Stimulated activated CD4-positive, alpha-beta T cell treated with anti-CD3 and anti-CD28 coated beads, TNF-alpha, amount 100 ng/mL, for 1 hour (primary cell): ENCODE data around the gene ZEB2.

Experiments
- DNase-seq, 3 donors: peaks; one replicate each; pipeline ENCODE4 v3.0.0-alpha.2; 2020; ENCODE audit warnings: low read depth in 3 of 3, low spot score in 1 of 3

ZEB2 gene

DNA sequence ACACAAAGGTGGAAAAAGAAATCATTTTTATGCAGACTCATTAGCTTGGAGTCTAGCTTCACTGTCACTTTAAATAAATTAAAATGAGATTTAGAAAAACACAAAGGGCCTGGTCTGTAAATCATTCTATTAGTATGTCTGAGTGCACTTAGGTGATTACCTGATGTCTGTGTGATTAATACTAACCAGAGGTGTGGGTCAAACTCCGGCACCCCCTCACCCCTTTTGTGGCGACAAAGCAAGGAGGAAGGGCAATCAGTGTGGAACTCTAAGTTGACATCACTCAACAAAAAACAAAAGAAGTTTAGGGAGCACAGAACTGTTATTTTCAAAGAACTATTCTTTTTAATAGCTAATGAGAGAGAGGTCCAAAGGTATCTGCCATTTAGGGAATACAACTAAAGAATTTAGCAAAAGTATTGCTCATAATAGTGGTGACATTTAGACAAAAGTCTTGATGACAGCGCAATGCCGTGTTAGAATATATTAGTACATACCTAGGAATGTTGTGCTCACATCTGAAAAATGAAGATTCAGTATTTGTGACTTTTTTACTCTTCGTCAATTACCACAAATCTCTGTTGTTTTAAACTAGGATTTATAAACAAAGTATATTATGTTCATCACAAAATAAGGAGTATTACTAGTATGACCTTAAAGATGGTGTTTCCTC lies 66.3 kb downstream of the ZEB2 start:
- no peak for DNase-seq

DNA sequence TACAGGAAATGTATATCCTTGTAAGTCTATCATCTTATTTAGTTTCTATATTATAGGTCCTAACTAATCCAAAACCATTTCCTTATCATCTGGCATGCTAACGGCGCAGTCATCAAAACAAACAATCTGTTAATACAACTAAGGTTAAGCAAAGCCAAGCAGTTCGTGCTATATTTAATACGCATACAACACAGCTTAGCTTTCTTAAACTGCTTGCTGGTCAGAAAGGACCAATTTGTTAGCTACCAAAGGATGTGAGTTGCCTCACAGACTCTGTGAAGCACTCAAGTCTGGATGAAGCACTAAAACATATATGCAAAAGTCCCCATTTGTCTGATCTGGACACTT lies 67.0 kb downstream of the ZEB2 start:
- no peak for DNase-seq

DNA sequence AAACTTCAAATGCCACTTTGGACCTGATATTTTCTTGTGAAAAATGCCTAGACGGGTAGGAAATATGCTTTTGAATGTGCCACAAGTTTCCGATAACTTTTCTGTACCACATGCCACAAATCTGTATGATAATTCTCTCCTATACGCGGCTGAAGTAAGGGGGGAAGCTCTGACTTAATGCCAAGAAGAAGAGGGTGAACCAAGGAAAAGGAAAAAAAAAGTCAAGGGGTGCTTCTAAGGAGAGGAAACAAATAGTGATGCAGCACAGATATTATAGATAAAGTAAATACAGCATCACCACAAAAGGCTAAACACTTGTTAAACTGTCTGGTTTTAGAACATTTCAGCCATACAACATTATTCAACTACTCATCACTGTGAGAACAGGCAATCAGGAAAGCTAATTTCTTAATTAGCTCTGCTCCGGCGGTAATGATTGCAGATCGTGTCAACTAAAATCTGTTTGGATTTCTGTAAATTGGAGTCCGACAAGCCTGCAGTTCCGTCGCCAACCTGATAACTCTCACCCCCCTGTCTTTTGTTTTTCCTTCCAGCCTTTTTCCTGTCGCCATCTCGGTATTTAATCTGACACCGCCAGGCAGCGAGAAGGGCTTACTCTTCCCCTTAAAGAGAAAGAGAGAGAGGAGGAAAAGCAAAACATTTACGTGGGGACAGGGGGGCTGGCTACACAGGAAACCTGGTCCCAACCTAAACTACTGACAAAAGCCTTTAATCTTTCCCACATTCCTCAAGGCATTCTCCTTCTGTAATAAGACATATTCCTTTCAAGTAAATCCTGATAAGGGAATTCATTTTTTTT lies 67.5 kb downstream of the ZEB2 start:
- DNase-seq, result no peak

DNA sequence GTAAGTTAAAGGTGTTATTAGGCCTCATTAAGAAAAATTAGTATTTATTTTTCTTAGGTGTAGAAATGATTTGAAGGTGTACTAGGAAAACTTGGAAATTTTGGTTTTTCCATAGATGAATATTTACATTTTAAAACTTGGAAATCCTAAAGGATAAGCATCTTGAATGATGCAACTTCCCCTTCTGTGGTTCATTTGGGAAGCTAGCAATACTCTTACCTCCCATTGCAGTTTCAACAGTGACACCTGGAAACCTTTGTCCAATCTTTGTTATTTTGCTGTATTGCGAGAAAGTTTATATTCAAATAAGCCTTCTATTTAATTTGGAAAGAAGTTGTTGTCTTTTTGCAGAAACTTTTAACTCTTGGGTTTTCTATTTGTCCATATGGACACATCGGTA lies 68.5 kb downstream of the ZEB2 start:
- DNase-seq, result no peak

DNA sequence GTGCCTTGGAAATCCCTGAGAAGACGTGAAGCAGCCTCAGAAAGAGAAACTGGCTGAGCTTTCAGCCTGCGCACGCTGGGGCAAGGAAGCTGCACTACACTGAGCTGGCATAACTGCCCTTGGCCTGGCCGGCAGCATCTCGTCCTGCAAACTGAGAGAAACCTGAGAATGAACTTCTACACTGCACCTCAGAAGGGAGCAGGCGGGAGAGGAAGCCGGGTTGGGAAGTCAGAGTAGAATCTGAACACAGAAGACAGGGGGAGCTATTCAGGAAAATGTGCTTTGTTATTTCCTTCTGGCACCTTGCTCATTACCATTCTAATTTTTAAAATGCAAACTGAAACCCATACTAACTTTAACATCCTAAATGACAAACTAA lies 70.9 kb downstream of the ZEB2 start:
- DNase-seq, result no peak

DNA sequence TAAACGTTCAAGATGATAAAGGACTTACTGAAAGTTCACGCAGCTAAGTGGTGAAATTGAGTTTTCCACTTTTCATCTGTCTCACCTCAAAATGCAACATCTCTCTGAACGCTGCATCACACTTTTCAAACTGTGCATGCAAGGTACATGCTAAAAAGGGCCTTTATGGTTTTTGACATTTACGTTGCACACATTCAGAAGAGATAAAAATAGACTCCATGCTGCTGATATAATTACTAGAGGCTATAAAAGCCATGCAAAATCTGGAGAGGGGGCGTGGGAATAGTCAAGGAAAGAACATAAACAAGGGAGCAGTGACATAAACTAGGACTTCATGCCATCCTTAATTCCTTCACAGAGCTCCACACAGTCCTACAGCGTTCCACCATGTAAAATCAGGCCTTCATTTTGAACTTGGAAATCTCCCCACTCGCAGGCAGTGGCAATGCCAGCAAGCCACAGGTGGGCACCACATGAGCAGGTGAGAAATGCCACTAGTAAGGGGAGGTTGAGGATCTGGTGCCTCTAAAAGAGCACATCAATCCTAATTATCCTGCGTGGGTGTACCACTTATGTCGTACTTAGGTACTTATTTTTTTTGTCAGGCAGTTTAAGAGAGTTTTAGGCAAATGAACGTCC lies 71.4 kb downstream of the ZEB2 start:
- DNase-seq, result no peak

DNA sequence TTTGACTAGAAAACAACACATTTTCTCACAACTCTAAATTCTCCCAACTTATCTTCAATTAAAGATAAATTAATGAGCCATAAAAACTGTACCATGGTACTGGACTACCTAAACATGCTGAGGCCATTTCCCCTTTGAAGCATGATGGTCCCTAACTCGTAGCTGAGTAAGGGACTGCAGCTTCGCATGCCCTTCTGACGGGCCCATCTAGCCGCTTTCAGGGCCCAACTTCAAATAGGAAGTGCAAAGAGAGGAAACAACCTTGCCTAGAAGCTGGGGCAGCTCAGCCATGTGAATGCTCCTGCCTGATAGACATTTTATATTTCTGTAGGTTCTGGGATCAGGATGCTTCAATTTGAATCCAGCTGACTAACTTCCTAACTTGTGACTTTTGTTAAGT lies 72.4 kb downstream of the ZEB2 start:
- no peak for DNase-seq

DNA sequence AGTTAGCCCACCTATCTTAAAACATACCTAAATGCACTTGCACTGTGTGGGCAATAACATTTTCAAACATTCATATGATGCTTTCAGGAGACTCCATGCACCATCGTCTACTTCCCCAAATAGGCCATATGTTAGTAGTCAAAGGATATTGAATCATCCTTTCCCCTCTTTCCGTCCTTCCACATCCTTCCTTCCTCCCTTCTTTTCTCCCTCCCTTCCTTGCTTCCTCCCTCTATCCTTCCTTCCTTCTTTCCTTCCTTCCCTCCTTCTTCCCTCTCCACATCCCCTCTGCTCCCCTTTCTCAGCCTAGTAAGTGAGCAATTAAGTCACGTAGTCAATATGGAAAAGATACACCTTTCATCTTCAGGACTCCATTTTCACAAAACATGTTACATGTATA lies 73.8 kb downstream of the ZEB2 start:
- DNase-seq, result no peak

DNA sequence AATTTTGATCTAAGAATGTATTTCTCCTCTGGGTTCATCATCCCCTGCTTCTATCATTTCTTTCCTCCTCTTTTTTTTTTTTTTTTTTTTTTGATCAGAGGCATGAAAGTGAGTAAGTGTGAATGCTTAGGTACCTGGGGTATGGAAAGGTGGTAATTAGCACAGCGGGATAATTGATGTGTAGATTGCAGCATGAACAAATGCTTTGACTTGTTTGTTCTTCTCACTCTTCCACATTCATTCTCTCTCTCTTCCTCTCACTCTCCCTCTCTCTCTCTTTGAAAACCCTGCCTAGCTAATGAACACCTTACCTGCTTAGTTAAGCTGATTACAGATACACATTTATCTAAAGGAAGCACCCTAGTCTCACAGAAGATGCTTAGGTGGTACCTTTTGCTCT lies 74.7 kb downstream of the ZEB2 start:
- no peak for DNase-seq

DNA sequence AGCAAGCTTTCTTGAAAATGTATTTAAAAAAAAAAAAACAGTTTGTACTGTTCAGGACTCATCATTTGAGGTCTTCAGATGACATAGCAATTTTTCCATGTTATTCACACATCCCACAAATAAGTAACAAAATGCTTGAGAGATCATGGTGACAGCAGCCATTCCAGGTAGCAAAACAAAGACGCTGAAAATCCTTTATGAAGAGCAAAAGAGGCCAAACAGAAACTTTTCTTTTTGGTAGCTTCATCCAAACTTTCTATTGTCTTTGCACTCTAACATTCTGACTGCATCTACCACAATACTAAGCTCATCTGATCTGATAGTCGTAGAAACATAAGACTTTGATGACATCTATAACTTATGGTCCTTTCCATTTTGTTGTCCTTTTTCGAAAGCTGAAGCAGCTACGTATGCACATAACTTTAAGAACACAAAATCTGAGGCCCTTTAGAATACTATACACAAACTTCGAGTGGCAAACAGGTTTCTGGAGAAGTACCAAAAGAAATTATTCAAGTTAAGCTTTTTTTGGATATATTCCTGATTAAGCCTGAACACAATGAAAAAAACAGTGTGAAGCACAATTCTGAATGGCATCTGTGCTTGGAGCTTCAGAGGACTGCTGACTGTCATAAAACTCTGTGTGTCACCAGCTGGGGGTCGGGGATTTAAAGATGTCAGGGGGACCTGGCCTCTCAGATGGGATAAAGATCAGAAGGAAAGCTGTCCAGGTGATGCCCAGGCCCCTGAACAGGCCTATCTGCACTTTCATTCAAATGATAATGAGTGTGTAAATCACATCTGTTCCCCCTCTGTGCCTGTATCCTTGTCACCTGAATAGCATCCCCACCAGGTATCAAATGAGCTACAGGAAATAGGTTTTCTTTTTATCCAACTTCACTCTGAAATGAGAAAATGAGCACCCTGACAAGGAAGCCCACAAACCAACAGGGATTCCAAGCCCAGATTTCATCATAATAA lies 75.8 kb downstream of the ZEB2 start:
- no peak for DNase-seq

DNA sequence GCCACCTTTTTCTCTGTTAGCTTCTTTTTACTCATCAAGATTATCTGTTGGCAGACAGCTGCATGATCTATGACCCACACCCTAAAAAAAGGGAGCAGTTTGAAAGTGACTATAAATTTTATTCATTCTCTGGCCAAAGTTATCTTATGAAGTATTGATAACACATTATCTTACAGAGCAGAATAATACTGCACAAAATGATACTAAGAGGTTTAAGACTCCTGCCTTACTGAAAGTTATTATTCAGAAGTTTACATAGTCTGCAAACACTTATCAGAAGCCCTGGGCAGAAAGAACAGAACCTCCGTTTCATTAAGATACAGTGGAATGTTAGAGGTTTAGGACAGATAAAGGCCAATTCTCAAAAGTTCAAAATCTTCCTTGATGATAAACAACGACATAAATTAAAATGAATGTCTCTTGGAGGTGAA lies 78.2 kb downstream of the ZEB2 start:
- DNase-seq, result no peak

DNA sequence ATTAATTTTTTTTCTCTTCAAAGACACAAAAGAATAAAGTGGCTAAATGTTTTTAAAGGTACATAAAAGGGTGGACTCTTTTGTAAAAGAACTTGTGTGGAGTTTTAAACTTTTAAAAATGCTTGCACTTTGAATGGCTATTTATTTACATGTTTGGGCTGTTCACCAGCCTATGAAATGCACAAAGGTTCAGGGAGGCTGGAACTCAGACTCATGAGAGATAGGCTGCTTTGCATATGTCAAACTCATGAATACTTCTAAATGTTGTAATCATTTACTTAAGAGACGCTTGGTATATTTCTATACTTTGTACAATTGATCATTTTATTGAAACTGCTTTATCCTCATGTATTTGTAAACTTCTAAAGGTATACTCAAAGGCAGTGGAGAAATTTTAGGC lies 79.9 kb downstream of the ZEB2 start:
- DNase-seq, result no peak

DNA sequence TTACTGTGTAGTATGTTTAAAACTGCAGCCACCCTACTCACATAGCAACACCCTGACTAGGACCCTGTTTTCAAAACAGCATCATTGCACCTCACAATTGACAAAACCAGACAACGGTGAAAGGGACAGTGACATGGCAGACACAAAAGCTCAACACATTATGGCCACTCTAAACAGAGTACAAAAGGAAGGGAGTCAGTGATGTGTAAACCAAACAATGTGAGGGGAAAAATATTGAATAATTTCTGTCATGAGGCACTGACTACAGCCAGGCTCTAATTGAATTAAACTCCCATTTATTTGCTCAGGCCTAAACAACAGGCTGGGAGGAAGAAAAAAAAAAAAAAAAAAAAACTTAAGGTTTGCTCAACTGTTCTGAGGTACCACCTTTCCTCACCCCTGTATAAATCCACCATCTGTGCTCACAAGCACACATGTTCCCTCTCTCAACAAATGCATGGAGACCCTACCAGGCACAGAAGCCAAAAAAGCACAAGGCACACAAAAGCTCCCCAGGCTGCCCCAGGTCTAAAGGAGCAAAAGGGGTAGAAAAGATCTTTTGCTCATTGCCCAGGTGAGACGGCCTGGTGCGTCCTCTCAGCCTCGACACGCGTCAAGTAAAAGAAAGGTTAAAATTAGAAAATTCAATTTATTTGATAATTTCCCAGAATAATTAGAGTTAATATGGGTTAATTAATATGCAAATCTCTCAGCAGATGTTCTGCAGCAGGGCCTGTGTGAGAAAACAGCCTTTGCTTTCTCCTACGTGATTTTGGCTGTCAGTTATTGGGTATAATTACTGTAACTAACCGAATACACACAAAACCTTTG lies 80.9 kb downstream of the ZEB2 start:
- DNase-seq, result no peak

DNA sequence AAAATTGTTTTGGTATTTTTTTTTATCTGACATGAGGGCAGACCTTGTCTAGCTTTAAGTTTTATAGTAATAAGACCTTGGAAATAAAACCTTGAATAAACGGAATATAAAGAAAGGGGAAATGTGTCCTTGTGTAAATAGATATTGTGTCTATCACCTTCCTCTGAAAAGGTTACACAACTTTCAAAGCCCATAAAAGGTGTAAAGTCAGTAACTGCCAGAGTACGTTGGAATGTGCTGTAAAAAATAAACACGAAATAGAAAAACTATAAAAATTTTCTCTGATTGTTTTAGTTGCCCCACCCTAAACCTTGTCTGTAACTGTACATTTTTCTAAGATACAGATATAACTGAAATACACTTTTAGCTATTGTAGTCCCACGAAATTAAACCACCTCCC lies 82.3 kb downstream of the ZEB2 start:
- DNase-seq, result no peak

DNA sequence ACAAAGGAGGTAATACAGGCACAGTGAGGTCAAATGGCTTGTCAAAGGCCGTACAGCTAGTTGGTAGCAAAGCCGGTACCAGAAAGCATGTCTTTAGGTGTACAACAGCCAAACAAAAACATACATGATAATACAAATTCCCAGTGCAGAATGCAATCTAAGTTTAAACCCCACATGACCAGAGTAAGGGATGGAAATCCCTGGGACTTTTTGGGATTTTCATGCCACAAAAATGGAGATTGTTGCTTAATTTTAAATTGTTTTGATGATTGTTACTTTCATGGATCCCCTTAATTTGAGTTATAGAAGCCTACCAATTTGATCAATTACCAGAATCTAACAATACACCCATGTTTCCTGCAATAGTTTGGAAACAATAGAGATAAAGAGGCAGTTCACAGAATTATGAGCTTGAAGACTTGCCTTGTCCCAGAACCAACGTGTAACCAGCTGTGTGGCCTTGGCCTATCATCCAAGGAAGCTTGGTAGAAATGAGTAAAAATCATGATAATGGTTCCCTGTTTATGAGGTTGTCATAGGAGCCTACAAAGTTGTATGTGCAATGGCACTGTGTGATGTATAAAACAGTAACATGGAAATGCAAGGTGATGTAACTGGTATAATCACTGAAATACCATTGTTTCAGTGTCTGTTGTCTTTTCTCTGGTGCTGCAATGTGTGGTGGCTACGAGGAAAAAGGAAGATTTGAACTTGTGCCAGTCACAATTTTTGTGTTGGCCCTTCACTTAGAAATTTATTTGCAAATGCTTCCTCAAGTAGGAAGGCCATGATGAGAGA lies 85.3 kb downstream of the ZEB2 start:
- DNase-seq, result no peak

DNA sequence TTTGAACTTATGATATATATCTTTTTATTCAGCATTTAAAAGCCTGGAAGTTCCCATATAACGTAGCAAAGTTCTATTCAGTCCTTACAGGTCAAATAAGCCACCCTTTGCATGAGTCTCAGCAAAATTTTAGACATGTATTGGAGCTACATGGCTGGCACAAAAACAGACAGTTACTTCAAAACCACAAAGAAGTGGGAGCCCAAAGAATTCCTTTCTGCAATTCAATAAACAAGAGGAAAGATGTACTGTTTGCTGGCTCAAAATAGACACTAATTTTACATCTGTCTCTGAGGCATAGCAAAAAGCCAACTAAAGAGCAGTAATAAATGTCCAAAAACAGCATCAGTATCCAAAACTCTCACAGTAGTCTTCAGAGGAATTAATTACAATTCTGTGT lies 87.0 kb downstream of the ZEB2 start:
- no peak for DNase-seq

DNA sequence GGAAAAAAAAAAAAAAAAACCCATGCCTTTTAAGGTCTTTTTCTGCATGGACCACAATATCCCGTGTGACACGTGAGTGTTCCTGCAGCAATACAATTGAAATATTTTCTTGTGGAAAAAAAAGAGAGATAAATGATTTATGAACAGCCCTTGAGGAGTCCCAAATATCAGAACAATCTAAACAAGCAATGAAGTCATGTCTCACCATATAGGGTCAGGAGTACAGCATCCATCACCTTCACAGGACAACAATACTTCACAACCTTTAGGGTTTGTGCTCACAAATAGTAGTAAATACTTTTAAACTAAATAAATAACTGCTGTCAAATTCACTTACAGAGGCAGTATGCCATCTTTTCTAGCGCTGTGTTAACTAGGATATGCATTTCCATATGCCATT lies 87.9 kb downstream of the ZEB2 start:
- DNase-seq, result no peak

DNA sequence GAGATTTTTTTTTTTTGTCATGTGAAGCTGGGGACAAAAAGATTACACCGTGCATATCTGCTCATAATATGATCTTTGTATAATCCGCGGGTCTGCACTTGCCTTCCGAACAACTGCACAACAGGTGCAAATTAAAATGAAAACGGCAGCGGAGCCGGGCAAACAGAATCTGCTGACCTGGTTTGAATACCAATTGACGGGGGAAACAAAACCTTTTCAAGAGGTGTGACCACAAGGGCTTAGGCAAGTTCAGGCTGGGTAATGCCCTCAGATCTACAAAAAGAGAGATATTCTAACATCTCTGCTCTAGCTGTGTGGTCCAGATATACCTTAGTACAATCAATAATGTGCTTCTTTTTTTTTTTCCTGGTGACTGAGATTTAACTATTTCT lies 88.5 kb downstream of the ZEB2 start:
- DNase-seq, result no peak

DNA sequence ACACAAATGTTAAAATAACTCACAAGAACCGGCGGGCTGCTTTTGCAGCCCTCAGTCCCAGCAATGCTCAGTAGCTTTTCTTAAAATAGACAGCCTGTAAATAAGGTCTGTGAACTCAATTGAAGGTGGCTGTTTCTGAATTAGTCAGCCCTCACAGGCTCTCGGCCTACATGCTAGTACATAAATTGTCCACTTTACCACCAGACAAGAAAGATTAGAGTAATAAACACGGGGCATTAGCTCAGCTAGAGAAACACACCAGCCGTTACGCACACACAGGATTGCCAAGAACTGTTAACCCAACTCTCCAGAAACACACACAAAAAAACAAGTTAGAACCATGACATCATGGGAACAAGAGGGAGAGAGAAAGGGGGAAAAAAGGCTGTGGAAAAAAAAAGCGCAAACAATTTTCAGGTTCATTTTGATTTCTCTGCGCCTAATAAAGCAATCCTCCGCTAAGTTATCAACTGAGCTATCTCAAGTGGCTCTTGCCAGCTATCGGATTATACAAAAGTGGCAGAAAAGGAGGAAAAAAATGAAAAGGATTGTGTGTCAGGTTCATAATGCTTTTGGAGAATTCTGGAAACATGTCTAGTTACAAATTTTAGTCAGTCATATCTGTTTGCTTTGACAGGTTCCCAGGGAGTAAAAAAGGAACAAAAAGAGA lies 89.1 kb downstream of the ZEB2 start:
- no peak for DNase-seq
